ENCODE measurements around the gene ALG5.

ALG5 gene

GRCh38 chr13:36999054-36999714 is at the start of gene ALG5:
Gene ALG5 (minus strand): TSS chr13:36999340. CDS start chr13:36999300, 40 bp downstream.
- peak; percentile 87 for DNase-seq (ENCODE audit: low read depth)

DNA sequence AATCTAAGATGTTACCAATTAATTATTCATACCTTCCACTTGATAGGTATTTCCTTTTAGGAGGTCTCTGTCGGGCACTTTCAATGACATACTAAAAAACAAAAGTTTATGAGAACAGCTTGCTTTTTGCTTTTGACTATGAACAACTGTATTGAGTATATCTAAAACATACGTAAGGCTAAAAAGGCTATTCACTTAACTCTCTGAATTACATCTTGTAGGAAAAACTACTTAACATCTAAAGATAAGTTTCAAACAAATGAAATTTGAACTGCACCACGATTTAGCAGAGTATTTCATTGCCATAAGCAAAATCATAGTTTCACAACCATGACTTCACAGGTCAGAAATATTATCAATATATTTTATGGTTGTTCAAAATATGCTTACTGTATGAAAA is 48.7 kb upstream of the ALG5 start:
- no peak for DNase-seq (ENCODE audit: low read depth)

- DNase-seq (ENCODE audit: low read depth): no peak
Measured at GRCh38 chr13:37047032-37047431, 47.9 kb upstream of the ALG5 start.

GRCh38 chr13:37046062-37046461 is 46.9 kb upstream of the ALG5 start:
- DNase-seq (ENCODE audit: low read depth): no peak

- DNase-seq (ENCODE audit: low read depth): no peak
Measured at GRCh38 chr13:37040789-37041188, 41.6 kb upstream of the ALG5 start.

DNA sequence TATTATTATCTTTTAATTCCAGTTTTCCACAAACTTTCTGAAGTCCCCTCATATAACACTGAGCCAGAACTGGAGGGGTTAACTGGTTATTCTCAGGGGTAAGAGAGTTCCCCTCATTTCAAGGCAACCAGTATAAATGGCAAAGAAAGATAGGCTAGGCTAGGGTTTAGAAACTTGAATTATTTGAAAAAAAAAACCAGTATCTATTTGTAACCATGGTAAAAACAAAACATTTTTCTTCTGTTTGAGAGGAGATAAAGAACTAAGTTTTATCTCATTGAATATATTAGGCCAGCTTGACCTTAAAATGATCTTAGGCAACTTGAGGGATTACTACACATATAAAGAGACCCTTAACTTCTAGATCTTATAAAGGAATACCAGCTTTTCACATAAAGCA is 40.8 kb upstream of the ALG5 start:
- DNase-seq (ENCODE audit: low read depth): no peak

- DNase-seq (ENCODE audit: low read depth): no peak
Measured at GRCh38 chr13:37037241-37037640, 38.1 kb upstream of the ALG5 start.

GRCh38 chr13:37029617-37030016 is 30.5 kb upstream of the ALG5 start:
- no peak for DNase-seq (ENCODE audit: low read depth)

GRCh38 chr13:37027639-37028038 is 28.5 kb upstream of the ALG5 start:
- no peak for DNase-seq (ENCODE audit: low read depth)

DNA sequence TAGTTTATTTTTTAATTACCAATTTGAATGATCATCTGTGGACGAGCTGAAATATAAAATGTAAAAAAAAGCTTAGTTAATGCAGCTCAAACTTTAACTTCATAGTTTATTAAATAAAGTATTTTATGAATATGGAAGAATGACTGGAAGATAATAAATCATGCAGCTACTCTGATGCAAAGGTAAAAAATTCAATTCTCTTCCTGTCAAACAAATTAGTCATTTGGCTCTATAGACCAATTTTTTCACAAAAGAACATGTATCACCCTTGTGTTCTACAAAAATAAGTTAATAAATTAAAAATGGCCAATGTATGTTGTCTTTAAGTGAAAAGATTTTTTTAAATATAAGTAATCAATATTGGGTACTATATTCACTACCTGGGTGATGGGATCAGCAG is 27.6 kb upstream of the ALG5 start:
- DNase-seq (ENCODE audit: low read depth): no peak

DNA sequence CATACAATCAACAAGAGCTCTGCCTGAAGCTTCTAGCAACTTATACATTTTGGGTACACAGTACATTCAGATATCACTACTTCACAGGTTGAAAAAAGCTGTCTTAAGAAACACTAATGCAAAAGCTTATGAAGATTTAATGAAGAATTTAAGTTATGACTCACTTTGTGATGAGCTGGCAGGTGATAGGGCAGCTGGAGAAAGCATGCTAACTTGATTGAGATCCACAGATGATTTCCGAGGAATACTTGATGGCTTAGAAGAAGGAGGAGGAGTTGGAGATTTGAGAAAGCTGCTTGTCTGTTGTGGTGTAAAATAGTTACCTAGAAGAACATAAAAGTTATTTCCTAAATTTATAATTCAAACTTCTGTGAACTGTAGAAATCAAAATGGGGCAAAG is 24.7 kb upstream of the ALG5 start:
- no peak for DNase-seq (ENCODE audit: low read depth)

- no peak for DNase-seq (ENCODE audit: low read depth)
Measured at GRCh38 chr13:37014609-37015008, 15.5 kb upstream of the ALG5 start.

DNA sequence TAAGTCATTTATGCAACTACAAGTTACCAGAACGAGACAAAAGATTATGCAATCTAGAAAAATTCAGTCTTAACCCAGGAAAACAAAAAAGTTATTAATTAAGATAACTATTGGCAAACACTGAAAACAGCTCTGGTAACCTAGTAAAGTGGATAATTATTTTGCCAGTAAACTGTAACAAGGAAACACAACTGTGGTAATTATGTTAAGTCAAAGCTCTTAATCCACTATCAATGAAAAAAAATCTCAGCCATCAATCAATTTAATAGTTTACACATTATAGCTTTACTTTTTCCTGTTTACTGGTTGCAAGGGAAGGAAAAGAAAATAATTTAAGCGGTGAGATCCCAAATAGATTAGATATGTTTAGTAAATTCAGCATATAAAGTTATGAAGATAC is 12.6 kb upstream of the ALG5 start:
- no peak for DNase-seq (ENCODE audit: low read depth)

GRCh38 chr13:37011002-37011401 is 11.9 kb upstream of the ALG5 start:
- DNase-seq (ENCODE audit: low read depth): no peak

- no peak for DNase-seq (ENCODE audit: low read depth)
Measured at GRCh38 chr13:37010424-37010823, 11.3 kb upstream of the ALG5 start.

GRCh38 chr13:37009692-37010091 is 10.6 kb upstream of the ALG5 start:
- DNase-seq (ENCODE audit: low read depth): no peak

GRCh38 chr13:37001921-37002250 is 2.7 kb upstream of the ALG5 start:
- DNase-seq (ENCODE audit: low read depth): no peak

- DNase-seq (ENCODE audit: low read depth): no peak
Measured at GRCh38 chr13:36998624-36999041, 507 bp downstream of the ALG5 start.

GRCh38 chr13:36997716-36998427 is 1.3 kb downstream of the ALG5 start:
- no peak for DNase-seq (ENCODE audit: low read depth)

DNA sequence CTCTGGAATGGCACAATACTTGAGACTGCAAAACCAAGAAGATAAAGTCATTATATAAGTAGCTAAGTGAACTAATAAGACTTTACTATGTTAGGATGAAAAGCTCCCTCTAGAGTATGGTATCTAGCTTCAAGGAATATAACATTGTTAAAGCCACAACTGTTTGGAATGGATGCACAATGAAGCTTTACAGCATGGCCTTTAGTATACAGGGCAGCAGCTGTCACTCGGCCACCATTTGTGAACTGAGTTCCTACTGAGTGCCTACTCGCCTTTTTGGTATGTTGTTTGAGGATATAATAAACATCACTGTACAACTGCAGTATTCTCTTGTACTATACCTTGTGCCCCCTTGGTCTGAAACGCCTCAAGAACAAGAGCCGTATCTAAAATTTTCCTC is 6.8 kb downstream of the ALG5 start:
- no peak for DNase-seq (ENCODE audit: low read depth)

DNA sequence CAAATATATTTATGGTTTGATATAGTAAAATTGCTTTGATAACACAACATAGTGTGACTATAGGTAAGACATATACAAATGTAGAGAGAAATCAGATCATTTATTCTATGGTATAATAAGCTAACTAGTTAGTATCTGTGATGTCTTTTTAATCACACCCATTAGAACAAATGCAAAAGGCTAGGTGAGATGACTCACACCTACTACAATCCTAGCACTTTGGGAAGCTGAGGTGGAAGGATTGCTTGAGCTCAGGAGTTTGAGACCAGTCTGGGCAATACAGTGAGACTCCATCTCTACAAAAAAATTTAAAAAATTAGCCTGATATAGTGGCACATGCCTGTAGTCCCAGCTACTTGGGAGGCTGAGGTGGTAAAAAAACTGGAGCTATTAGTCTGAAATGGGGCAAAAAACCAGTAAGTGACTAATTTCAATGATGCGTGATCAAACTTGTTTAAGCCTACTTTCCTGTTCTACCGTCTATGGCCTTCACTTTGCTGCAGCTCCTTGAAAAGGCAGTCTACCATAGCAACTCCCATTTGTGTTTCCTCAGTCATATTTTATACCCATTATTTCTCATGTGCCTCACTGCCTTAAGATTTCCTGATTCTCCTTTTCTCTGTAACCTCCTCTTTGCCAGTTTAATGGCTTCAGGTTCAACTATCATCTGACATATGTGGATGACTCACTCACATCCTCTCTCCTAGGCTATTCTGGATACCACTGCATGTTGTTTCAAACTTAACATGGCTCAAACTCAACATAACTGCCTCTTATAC is 12.5 kb downstream of the ALG5 start:
- DNase-seq (ENCODE audit: low read depth): no peak

GRCh38 chr13:36981156-36981743 is 17.9 kb downstream of the ALG5 start:
- DNase-seq (ENCODE audit: low read depth): no peak
